Measurements from ENCODE around the gene GNAS-AS1. TPM values are rescaled to one million over a fixed set of nuclear protein-coding genes. Genes with fewer than 3 reads are reported as not detected.

GNAS-AS1 gene
- 0.76 TPM for total RNA-seq
- 0.32 TPM for polyA plus RNA-seq
- long read RNA-seq, donor 1: 0 reads
- long read RNA-seq, donor 2: 0 reads
- long read RNA-seq, donor 3: 0 reads
- long read RNA-seq, donor 4, partial matches to known transcripts: 1,607 of 1,686 reads
- long read RNA-seq, donor 4, other reads (novel, unspliced or antisense): 79 of 1,686 reads
- long read RNA-seq, donor 5, partial matches to known transcripts: 2,553 of 2,639 reads
- long read RNA-seq, donor 5, other reads (novel, unspliced or antisense): 86 of 2,639 reads
- long read RNA-seq, donor 6: 0 reads
- long read RNA-seq, donor 7: 0 reads
- long read RNA-seq, donor 8, partial matches to known transcripts: 842 of 955 reads
- long read RNA-seq, donor 8, other reads (novel, unspliced or antisense): 113 of 955 reads
- long read RNA-seq, donor 9: 0 reads
- long read RNA-seq, donor 10, partial matches to known transcripts: 1,216 of 1,282 reads
- long read RNA-seq, donor 10, other reads (novel, unspliced or antisense): 66 of 1,282 reads

DNA sequence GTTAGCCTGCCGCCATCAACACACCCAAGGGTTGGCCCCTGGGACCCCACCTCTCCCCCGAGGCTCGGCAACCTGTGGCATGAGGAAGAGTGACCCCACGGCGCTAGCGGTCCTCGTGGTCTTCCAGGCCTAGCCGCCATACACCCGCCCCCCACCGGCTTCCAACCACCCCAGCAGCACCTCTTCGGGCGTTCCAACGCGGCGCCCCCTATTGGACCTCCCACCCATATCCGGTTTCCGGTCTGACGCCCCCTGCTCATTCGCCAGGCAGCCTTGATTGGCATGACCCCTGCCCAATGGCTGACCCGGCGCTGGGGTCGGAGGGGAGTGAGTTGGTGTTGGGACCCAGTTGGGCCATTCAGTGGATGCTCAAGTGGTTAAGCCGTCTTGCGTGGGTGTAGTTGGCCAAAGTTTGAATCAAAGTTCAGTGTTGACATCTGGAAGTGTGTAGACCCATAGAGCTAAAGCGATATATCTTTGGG is at the start of gene GNAS-AS1:
Gene GNAS-AS1, minus strand, starts transcription at position 210 of the 482 bp plus-strand sequence.
- Histone ChIP-seq H3K27ac (ENCODE audit: low read depth in 1 of 2, low read length in 1 of 2) (no peak within 1 kb of the TSS), H3K27me3 (ENCODE audit: control insufficient read depth in 2 of 2, insufficient read depth in 1 of 2, low read length in 1 of 2) (peaks cover 25 to 77% of the 10 kb centered on the region in 2 donors), H3K9me3 (ENCODE audit: control insufficient read depth in 2 of 2, insufficient read depth in 1 of 2, low read length in 1 of 2) (peaks cover 8 to 49% of the 10 kb centered on the region in 2 donors), H3K36me3 (ENCODE audit: control insufficient read depth in 2 of 2, insufficient read depth in 2 of 2, low read length in 1 of 2) (no peaks in the 10 kb centered on the region), H3K4me3 (ENCODE audit: low read length in 2 of 2) (peak within 1 kb of the TSS; percentile 46 to 60), H3K4me1 (ENCODE audit: control insufficient read depth in 2 of 2, insufficient read depth in 2 of 2, low read length in 2 of 2) (peaks cover 0 to 15% of the 10 kb centered on the region in 2 donors)
- 49% methylated on average over 25 of the region's 25 CpGs for WGBS
- peak; percentile 48 to 87 (median 70) for DNase-seq (ENCODE audit: low read depth in 6 of 9, low spot score in 9 of 9)

DNA sequence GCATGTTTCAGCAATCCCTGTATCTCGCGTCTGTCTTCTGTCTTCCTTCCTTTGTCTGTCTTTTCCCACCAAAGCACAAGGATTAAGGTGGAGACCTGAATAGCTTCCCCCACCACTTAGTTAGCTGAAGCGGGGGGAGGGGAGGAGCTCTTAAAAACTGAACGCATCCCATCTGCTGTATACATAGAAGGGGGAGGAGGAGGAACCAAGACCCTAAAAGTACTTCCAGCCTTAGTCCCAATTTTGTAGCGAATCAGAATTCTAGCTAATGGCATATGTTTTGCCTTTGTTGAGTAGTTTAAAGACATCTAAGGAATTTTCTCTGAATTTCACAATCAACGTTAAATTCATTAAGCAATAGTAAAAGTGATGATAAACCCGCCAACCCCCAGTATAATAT is 49.7 kb upstream of the GNAS-AS1 start:
- Histone ChIP-seq H3K27me3 (ENCODE audit: control insufficient read depth in 2 of 2, insufficient read depth in 1 of 2, low read length in 1 of 2) (no peaks in the 10 kb centered on the region), H3K4me3 (ENCODE audit: low read length in 2 of 2) (no peak overlapping the region), H3K9me3 (ENCODE audit: control insufficient read depth in 2 of 2, insufficient read depth in 1 of 2, low read length in 1 of 2) (no peaks in the 10 kb centered on the region), H3K36me3 (ENCODE audit: control insufficient read depth in 2 of 2, insufficient read depth in 2 of 2, low read length in 1 of 2) (peaks cover 52 to 88% of the 10 kb centered on the region in 2 donors), H3K4me1 (ENCODE audit: control insufficient read depth in 2 of 2, insufficient read depth in 2 of 2, low read length in 2 of 2) (peaks cover 6 to 9% of the 10 kb centered on the region in 2 donors), H3K27ac (ENCODE audit: low read depth in 1 of 2, low read length in 1 of 2) (no peak overlapping the region)
- WGBS: 95% methylated on average over 7 of the region's 7 CpGs
- no peak for DNase-seq (ENCODE audit: low read depth in 6 of 9, low spot score in 9 of 9)

DNA sequence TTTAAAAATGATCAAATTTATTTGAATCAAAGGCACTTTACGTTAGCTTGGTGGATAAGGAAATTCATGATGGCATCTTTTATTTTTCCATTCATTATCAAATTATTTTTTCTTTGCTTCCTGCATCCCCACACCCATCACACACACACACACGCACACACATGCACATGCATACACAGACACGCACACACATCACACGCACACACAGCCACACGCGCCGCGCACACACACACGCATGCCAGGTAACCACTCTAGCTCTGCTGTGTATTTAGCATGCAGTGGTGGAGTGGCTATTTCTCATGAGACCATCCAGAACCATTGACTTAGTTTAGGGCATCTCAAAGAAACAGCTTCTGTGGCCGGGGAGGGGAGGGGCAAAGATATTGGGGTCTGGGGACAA is 48.8 kb upstream of the GNAS-AS1 start:
- Histone ChIP-seq H3K4me1 (ENCODE audit: control insufficient read depth in 2 of 2, insufficient read depth in 2 of 2, low read length in 2 of 2) (peaks cover 10 to 15% of the 10 kb centered on the region in 2 donors), H3K9me3 (ENCODE audit: control insufficient read depth in 2 of 2, insufficient read depth in 1 of 2, low read length in 1 of 2) (no peaks in the 10 kb centered on the region), H3K27ac (ENCODE audit: low read depth in 1 of 2, low read length in 1 of 2) (no peak overlapping the region), H3K27me3 (ENCODE audit: control insufficient read depth in 2 of 2, insufficient read depth in 1 of 2, low read length in 1 of 2) (no peaks in the 10 kb centered on the region), H3K36me3 (ENCODE audit: control insufficient read depth in 2 of 2, insufficient read depth in 2 of 2, low read length in 1 of 2) (peaks cover 47 to 81% of the 10 kb centered on the region in 2 donors), H3K4me3 (ENCODE audit: low read length in 2 of 2) (no peak overlapping the region)
- no peak for DNase-seq (ENCODE audit: low read depth in 6 of 9, low spot score in 9 of 9)
- 97% methylated on average over 10 of the region's 10 CpGs for WGBS

DNA sequence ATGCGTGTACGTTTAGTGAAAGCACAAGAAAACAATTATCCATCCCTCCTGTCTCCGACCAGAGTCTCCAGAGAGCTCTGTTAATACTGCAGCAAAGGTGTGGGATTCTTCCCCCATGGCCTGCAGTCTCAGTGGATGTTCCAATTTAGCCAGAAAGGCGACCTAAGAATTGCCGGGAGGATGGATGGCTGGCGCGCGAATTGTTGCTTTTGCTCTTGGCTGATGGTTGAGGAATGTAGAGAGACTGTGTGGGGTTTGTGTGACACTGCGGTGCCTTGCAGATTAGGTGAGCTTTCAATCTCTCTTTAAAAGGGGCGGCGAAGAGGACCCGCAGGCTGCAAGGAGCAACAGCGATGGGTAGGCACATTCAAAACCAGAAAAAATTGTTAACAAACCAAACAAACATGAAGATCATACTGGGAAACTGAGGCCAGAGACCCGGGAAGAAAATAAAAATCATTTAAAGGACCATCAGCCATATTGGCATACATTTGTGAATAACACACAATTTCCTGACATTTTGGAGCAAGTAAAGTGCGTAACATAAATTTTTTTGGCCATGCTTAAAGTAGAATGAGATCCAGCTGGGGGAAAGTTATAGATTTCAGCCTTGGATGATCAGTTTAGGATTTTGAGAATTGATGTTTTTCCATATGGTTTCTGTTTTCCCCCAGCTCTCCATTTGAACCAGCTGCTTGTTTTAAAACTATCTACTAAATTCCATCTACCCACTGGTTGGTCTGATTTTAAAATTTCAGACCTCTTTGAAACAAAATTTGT is 48.1 kb upstream of the GNAS-AS1 start:
- DNase-seq (ENCODE audit: low read depth in 6 of 9, low spot score in 9 of 9): no peak
- Histone ChIP-seq H3K27me3 (ENCODE audit: control insufficient read depth in 2 of 2, insufficient read depth in 1 of 2, low read length in 1 of 2) (no peaks in the 10 kb centered on the region), H3K36me3 (ENCODE audit: control insufficient read depth in 2 of 2, insufficient read depth in 2 of 2, low read length in 1 of 2) (peaks cover 40 to 74% of the 10 kb centered on the region in 2 donors), H3K4me1 (ENCODE audit: control insufficient read depth in 2 of 2, insufficient read depth in 2 of 2, low read length in 2 of 2) (peaks cover 11 to 17% of the 10 kb centered on the region in 2 donors), H3K9me3 (ENCODE audit: control insufficient read depth in 2 of 2, insufficient read depth in 1 of 2, low read length in 1 of 2) (no peaks in the 10 kb centered on the region), H3K27ac (ENCODE audit: low read depth in 1 of 2, low read length in 1 of 2) (no peak overlapping the region), H3K4me3 (ENCODE audit: low read length in 2 of 2) (no peak overlapping the region)
- 97% methylated on average over 15 of the region's 15 CpGs for WGBS

DNA sequence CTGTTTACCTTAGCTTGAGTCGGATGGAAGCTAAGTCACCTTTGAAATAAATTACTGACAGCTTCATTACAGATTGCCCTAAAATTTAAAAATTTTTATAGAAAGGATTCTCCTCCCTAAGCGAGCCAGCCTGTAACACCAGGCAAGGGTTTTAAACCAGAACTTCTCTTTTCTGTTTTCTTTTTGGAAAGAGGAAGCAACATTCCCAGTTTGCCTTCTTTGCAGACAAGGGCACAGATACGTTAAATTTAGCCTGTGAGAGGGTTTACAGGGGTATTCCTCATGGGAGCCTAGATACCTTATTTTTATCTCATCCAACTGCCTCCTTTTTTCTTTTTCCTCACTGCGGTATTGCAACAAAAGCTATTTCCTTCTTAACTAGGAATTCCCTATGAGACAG is 46.8 kb upstream of the GNAS-AS1 start:
- Histone ChIP-seq H3K4me1 (ENCODE audit: control insufficient read depth in 2 of 2, insufficient read depth in 2 of 2, low read length in 2 of 2) (peaks cover 14 to 18% of the 10 kb centered on the region in 2 donors), H3K9me3 (ENCODE audit: control insufficient read depth in 2 of 2, insufficient read depth in 1 of 2, low read length in 1 of 2) (no peaks in the 10 kb centered on the region), H3K27ac (ENCODE audit: low read depth in 1 of 2, low read length in 1 of 2) (no peak overlapping the region), H3K4me3 (ENCODE audit: low read length in 2 of 2) (no peak overlapping the region), H3K27me3 (ENCODE audit: control insufficient read depth in 2 of 2, insufficient read depth in 1 of 2, low read length in 1 of 2) (no peaks in the 10 kb centered on the region), H3K36me3 (ENCODE audit: control insufficient read depth in 2 of 2, insufficient read depth in 2 of 2, low read length in 1 of 2) (peaks cover 31 to 62% of the 10 kb centered on the region in 2 donors)
- DNase-seq (ENCODE audit: low read depth in 6 of 9, low spot score in 9 of 9): no peak
- 93% methylated on average over 4 of the region's 4 CpGs for WGBS

DNA sequence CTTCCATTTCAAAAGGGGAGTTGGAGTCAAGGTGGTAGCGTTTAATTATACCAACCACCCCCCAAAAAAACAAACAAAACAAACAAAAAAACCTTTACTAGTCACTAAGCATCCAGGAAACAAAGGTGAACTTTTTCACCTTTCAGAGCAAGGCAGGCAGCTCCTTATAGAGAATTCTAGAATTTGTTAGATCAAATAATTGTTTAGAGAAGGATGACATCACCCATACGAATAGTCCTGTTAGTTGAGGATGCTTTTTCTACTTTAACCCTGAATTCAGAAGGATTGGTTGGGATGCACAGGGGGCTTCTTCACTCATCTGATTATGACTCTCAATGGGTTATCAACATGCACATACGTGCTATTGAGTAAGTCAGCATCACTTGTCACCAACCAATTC is 46.1 kb upstream of the GNAS-AS1 start:
- no peak for DNase-seq (ENCODE audit: low read depth in 6 of 9, low spot score in 9 of 9)
- Histone ChIP-seq H3K9me3 (ENCODE audit: control insufficient read depth in 2 of 2, insufficient read depth in 1 of 2, low read length in 1 of 2) (no peaks in the 10 kb centered on the region), H3K36me3 (ENCODE audit: control insufficient read depth in 2 of 2, insufficient read depth in 2 of 2, low read length in 1 of 2) (peaks cover 31 to 55% of the 10 kb centered on the region in 2 donors), H3K4me1 (ENCODE audit: control insufficient read depth in 2 of 2, insufficient read depth in 2 of 2, low read length in 2 of 2) (peaks cover 14 to 18% of the 10 kb centered on the region in 2 donors), H3K27me3 (ENCODE audit: control insufficient read depth in 2 of 2, insufficient read depth in 1 of 2, low read length in 1 of 2) (no peaks in the 10 kb centered on the region), H3K27ac (ENCODE audit: low read depth in 1 of 2, low read length in 1 of 2) (no peak overlapping the region), H3K4me3 (ENCODE audit: low read length in 2 of 2) (no peak overlapping the region)
- WGBS: 95% methylated on average over 3 of the region's 3 CpGs

DNA sequence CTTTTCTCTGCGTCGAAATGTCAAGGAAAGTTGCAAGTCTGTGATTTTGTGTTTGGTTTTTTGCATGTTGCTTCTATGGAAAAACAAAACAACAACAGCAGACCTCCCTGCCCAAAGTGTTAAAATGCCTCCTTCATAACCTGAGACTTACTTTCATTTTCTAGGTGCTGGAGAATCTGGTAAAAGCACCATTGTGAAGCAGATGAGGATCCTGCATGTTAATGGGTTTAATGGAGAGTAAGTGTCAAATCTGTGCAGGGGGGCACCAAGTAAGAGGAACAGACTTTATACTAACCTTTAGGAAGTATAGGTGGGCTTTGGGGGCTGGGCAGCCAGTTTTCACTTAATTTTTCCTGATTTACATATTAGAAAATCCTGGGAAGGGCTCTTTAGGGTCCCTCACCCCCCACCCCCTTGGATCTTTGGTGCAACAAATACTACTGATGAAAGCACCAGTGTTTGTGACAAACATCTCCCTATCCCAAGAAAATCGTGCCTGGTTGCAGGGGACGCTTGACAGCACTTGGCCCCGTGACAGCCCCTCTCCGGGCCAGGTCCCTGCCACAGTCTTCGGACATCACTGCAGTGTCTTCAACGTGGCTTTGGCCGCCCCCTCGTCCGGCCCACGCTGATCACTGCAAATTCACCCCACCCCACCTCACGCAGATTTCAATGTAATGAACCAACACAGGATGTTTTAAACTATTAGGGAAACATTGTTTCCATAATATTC is 44.9 kb upstream of the GNAS-AS1 start:
- DNase-seq (ENCODE audit: low read depth in 6 of 9, low spot score in 9 of 9): no peak
- Histone ChIP-seq H3K36me3 (ENCODE audit: control insufficient read depth in 2 of 2, insufficient read depth in 2 of 2, low read length in 1 of 2) (peaks cover 27 to 47% of the 10 kb centered on the region in 2 donors), H3K9me3 (ENCODE audit: control insufficient read depth in 2 of 2, insufficient read depth in 1 of 2, low read length in 1 of 2) (no peaks in the 10 kb centered on the region), H3K27me3 (ENCODE audit: control insufficient read depth in 2 of 2, insufficient read depth in 1 of 2, low read length in 1 of 2) (no peaks in the 10 kb centered on the region), H3K4me1 (ENCODE audit: control insufficient read depth in 2 of 2, insufficient read depth in 2 of 2, low read length in 2 of 2) (peaks cover 14 to 18% of the 10 kb centered on the region in 2 donors), H3K4me3 (ENCODE audit: low read length in 2 of 2) (no peak overlapping the region), H3K27ac (ENCODE audit: low read depth in 1 of 2, low read length in 1 of 2) (peak overlapping the region in 1 of 2 donors; percentile 10)
- WGBS: 91% methylated on average over 13 of the region's 13 CpGs

DNA sequence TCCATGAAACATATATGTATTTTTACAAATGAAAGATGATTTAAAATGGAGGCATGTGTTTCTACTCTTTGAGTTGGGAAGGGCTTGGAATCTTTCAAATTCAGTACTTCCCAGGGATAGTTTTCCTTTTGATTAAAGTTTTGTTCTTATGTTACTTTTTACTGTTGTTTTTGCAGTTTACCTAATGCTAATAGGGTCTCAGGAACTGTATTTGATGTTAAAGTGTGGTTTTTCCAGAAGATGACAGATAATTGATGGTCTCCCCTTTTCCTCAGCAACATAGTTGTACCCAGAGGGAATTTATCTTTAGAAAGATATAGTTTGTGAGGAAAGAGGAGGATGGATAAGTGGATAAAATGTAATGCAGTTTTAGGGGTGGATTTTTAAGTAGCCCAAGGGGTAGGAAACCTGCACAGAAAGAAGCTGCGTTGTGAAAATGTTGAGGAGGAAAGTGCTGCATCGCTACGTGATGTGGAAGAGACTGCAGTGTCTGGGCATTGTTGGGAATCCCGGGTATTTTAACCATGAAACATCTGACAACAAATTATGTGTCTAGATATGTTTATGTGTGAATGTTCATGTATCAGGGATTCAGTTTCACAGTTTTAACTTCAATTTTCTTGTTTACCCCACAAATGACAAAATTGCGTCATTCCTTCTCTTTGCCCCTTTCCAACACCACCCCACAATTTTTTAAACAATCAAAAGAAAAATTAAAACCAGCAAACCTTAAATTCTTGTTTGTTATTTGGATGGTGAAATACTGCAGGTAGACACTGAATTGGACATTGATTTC is 44.1 kb upstream of the GNAS-AS1 start:
- H3K27ac ChIP-seq (ENCODE audit: low read depth in 1 of 2, low read length in 1 of 2): peak overlapping the region in 1 of 2 donors; percentile 37
- 54% methylated on average over 5 of the region's 5 CpGs for WGBS

More for the DNA sequence above, 44.1 kb upstream of the GNAS-AS1 start:
- no peaks in the 10 kb centered on the region for H3K9me3 ChIP-seq (ENCODE audit: control insufficient read depth in 2 of 2, insufficient read depth in 1 of 2, low read length in 1 of 2)
- no peak overlapping the region for H3K4me3 ChIP-seq (ENCODE audit: low read length in 2 of 2)
- peaks cover 22 to 39% of the 10 kb centered on the region in 2 donors for H3K36me3 ChIP-seq (ENCODE audit: control insufficient read depth in 2 of 2, insufficient read depth in 2 of 2, low read length in 1 of 2)
- no peak for DNase-seq (ENCODE audit: low read depth in 6 of 9, low spot score in 9 of 9)
- H3K4me1 ChIP-seq (ENCODE audit: control insufficient read depth in 2 of 2, insufficient read depth in 2 of 2, low read length in 2 of 2): peaks cover 14 to 21% of the 10 kb centered on the region in 2 donors
- no peaks in the 10 kb centered on the region for H3K27me3 ChIP-seq (ENCODE audit: control insufficient read depth in 2 of 2, insufficient read depth in 1 of 2, low read length in 1 of 2)
